HG03342 (cell line): ENCODE measurements around the gene UGT1A3.

Experiments used
- ATAC-seq: cut with Tn5 transposase; IDR thresholded peaks from one replicate; pipeline ENCODE4 v1.9.1; 2021; ENCODE audit warnings: mild to moderate bottlenecking, moderate library complexity; ENCODE audit not compliant: unreplicated experiment

Gene UGT1A3

GRCh38 chr2:233793465-233794127 lies 64.8 kb downstream of the UGT1A3 start:
- ATAC-seq: no peak

- ATAC-seq: no peak
These were observed 65.4 kb downstream of the UGT1A3 start for GRCh38 chr2:233794128-233794658.

- no peak for ATAC-seq
These were observed 66.9 kb downstream of the UGT1A3 start for GRCh38 chr2:233795735-233796171.

GRCh38 chr2:233796254-233796653 lies 67.4 kb downstream of the UGT1A3 start:
- no peak for ATAC-seq

- ATAC-seq: no peak
These were observed 69.7 kb downstream of the UGT1A3 start for GRCh38 chr2:233798335-233799086.

GRCh38 chr2:233799087-233799665 lies 70.3 kb downstream of the UGT1A3 start:
- ATAC-seq: no peak

GRCh38 chr2:233799716-233800115 lies 70.9 kb downstream of the UGT1A3 start:
- no peak for ATAC-seq

GRCh38 chr2:233800208-233800607 lies 71.4 kb downstream of the UGT1A3 start:
- no peak for ATAC-seq

GRCh38 chr2:233801357-233802131 lies 72.7 kb downstream of the UGT1A3 start:
- no peak for ATAC-seq

GRCh38 chr2:233802132-233802815 lies 73.4 kb downstream of the UGT1A3 start:
- ATAC-seq: no peak

GRCh38 chr2:233803292-233803911 lies 74.6 kb downstream of the UGT1A3 start:
- no peak for ATAC-seq

- ATAC-seq: no peak
These were observed 75.2 kb downstream of the UGT1A3 start for GRCh38 chr2:233803994-233804393.

GRCh38 chr2:233807215-233807865 lies 78.5 kb downstream of the UGT1A3 start:
- no peak for ATAC-seq

GRCh38 chr2:233807966-233808935 lies 79.4 kb downstream of the UGT1A3 start:
- ATAC-seq: no peak

- no peak for ATAC-seq
These were observed 81.5 kb downstream of the UGT1A3 start for GRCh38 chr2:233810385-233810784.

- no peak for ATAC-seq
These were observed 82.2 kb downstream of the UGT1A3 start for GRCh38 chr2:233811087-233811486.

GRCh38 chr2:233811732-233812131 lies 82.9 kb downstream of the UGT1A3 start:
- ATAC-seq: no peak
